Pancreas (tissue), 10 donors: ENCODE measurements around the gene GOLGA1. TPM values are rescaled to one million over a fixed set of nuclear protein-coding genes. Genes with fewer than 3 reads are reported as not detected.

Experiments used
- ATAC-seq, 4 donors: fragments of 200-7000 bp; cut with Tn5 transposase; one replicate each; pipeline versions ENCODE4 v1.8.0 to v1.9.1; 2020; ENCODE audit warnings: mild to moderate bottlenecking in 4 of 4, moderate library complexity in 4 of 4
- DNase-seq, 6 donors: peaks; one replicate each; pipeline ENCODE4 v3.0.0-alpha.2; 2020
- FAIRE-seq: peaks from 2 replicates; lab custom pipeline; 2012; peaks lifted over from hg19 to GRCh38; lab: Jason Lieb, UNC
- H3K27ac ChIP-seq, 4 donors: fragments of 200-600 bp; sonication (generic); 1 replicate in 3 of 4; 2 replicates in 1 of 4; pipeline versions ENCODE4 v1.5.0 to v1.8.0; 2020
- H3K27me3 ChIP-seq, 4 donors: fragments of 200-600 bp; one replicate each; pipeline ENCODE4 v1.8.0; 2021
- H3K36me3 ChIP-seq, 3 donors: fragments of 200-600 bp; sonication (generic) in 1 of 3; one replicate each; pipeline versions ENCODE4 v1.5.0 to v1.8.0; 2020 to 2021
- H3K4me1 ChIP-seq, 3 donors: fragments of 200-600 bp; one replicate each; pipeline ENCODE4 v1.8.0; 2021
- H3K4me3 ChIP-seq, 4 donors: fragments of 200-600 bp; sonication (generic) in 2 of 4; one replicate each; pipeline versions ENCODE4 v1.5.0 to v1.8.0; 2020 to 2021
- H3K9me3 ChIP-seq, 4 donors: fragments of 200-600 bp; one replicate each; pipeline ENCODE4 v1.8.0; 2021
- WGBS, 2 donors: extraction: QIAGEN DNeasy Blood & Tissue Kit; methylation state at CpG; one replicate each; pipeline ENCODE4 v1.1.7; 2013; 5-methylcytosine and 5-hydroxymethylcytosine counted together
- intact Hi-C, 3 donors: fragments of 100-400 bp; cut with DNase I; formaldehyde crosslinking; loops; one replicate each; pipeline versions ENCODE4 v1.11.1 to v1.14.2; 2022
- polyA plus RNA-seq, 2 donors: library from polyadenylated mRNA; stranded (reverse); fragments of 200-250 nt; gene quantifications; one replicate each; pipeline ENCODE4 v1.2.3, GENCODE V29; 2013
- total RNA-seq, 6 donors: library from RNA; stranded (reverse); fragmentation: NEBNext Ultra II Directional in 4 of 6; extraction: Animal tissue kit (Norgen Biotek cat#: 25700) in 4 of 6; gene quantifications; one replicate each; pipeline versions ENCODE4 v1.2.1 to v1.2.4, GENCODE V29; 2021 to 2023
- TF ChIP-seq, protein P1 (sequence below), 4 donors: fragments of 200-600 bp; sonication (generic) in 3 of 4; IDR thresholded peaks; one replicate each; pipeline versions ENCODE4 v1.5.0 to v1.8.0; 2021; ENCODE audit warnings: antibody characterized with exemption in 4 of 4
- donor health status: healthy with polysubstance abuse.
- donor health status: DM: no; HTN: no; CAD: no; lungs with moderate emphysema.
- donor health status: DM: no; HTN: no; CAD: no.
- donor health status: control.
- donor health status: control.
- donor health status: Bipolar disorder and iron deficiency.
- donor health status: DM: yes; HTN: yes; CAD: no.
- donor health status: DM: no; HTN: no; CAD: no.
- donor health status: DM: no; HTN: no; CAD: no.
- donor health status: DM: yes; HTN: yes; CAD: no.

The GOLGA1 gene
- total and polyA plus RNA-seq, 8 donors = 9.0 to 14.7 (median 10.9) TPM

DNA sequence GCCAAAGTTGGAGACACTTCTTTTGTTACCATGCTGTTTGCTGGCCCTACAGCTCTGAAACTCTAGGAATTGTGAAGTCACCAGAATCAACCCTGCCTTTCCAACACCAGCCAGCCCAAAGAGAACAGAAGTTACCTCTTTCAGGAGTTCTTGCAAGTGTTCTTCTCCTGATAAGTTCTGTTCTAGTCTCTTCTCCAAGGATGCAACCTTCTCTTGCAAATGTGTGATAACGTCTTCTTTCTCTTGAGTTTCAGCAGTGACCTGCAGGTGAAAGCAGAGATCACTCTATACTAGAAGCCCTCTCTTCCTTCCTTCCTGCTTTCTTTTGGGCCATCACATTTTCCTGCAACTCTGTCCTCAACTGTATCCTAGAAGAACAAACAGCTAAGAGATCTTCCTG, 29.1 kb downstream of the GOLGA1 start:
- 89 to 94% methylated on average over 1 of the region's 1 CpG for WGBS, 2 donors
- Histone ChIP-seq H3K9me3 (no peaks in the 10 kb centered on the region), H3K27ac (no peak overlapping the region), H3K36me3 (peaks cover 0 to 11% (median 5%) of the 10 kb centered on the region in 3 donors), H3K27me3 (no peaks in the 10 kb centered on the region), H3K4me3 (no peak overlapping the region), H3K4me1 (peaks cover 0 to 17% (median 3%) of the 10 kb centered on the region in 3 donors)
- intact Hi-C loops = no loop called here
- FAIRE-seq = no peak
- TF ChIP-seq, protein P1, sequence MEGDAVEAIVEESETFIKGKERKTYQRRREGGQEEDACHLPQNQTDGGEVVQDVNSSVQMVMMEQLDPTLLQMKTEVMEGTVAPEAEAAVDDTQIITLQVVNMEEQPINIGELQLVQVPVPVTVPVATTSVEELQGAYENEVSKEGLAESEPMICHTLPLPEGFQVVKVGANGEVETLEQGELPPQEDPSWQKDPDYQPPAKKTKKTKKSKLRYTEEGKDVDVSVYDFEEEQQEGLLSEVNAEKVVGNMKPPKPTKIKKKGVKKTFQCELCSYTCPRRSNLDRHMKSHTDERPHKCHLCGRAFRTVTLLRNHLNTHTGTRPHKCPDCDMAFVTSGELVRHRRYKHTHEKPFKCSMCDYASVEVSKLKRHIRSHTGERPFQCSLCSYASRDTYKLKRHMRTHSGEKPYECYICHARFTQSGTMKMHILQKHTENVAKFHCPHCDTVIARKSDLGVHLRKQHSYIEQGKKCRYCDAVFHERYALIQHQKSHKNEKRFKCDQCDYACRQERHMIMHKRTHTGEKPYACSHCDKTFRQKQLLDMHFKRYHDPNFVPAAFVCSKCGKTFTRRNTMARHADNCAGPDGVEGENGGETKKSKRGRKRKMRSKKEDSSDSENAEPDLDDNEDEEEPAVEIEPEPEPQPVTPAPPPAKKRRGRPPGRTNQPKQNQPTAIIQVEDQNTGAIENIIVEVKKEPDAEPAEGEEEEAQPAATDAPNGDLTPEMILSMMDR (IDR thresholded peaks at IDR 0.05) = no peak
- ATAC-seq = no peak
- no peak for DNase-seq

DNA sequence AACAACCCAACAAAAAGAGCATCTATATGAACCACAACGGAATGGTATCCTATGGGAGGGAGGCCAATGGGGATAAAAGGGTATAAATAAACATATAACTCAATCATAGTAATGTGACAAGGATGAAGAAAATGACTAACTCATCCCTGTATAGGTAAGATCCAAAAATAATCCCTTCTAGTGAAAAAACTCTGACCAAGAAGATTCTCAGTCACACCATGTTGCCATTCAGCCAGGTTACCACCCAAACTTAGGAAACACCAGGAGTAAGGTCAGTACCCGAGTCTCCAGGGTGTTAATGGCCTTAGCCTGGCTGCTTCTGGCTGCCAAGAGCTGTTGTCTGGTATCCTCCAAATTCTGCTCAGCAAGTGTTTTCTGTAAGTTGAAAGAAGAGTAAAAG, 32.8 kb downstream of the GOLGA1 start:
- Histone ChIP-seq H3K4me1 (peaks cover 0 to 17% (median 3%) of the 10 kb centered on the region in 3 donors), H3K27ac (no peak overlapping the region), H3K9me3 (no peaks in the 10 kb centered on the region), H3K4me3 (no peak overlapping the region), H3K36me3 (peaks cover 0 to 11% (median 5%) of the 10 kb centered on the region in 3 donors), H3K27me3 (no peaks in the 10 kb centered on the region)
- intact Hi-C loops = no loop called here
- no peak for DNase-seq
- ATAC-seq = peak in 1 of 4 donors; percentile 24
- TF ChIP-seq, protein P1 (IDR thresholded peaks at IDR 0.05) = no peak
- WGBS, 2 donors = 67 to 68% methylated on average over 2 of the region's 2 CpGs
- no peak for FAIRE-seq

DNA sequence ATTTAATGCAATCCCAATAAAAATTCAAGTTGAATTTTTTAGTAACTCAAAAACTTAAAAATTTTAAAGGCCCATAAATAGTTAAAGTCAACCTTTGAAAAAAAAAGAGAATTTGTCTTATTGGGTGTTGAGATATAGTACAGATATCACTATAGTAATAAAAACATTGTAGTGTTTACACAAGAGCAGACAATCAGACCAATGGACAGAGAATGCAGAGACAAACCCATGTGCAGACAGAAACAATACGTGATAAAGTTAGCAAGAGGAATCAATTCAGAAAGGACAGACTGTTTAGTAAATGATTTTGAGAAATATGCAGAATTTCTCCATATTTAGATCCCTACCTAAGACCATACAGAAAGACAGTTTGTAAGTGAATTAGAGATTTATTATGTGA, 33.9 kb downstream of the GOLGA1 start:
- Histone ChIP-seq H3K27ac (no peak overlapping the region), H3K4me3 (no peak overlapping the region), H3K36me3 (peaks cover 0 to 11% (median under 1%) of the 10 kb centered on the region in 3 donors), H3K4me1 (peaks cover 0 to 17% (median 3%) of the 10 kb centered on the region in 3 donors), H3K9me3 (no peaks in the 10 kb centered on the region), H3K27me3 (no peaks in the 10 kb centered on the region)
- TF ChIP-seq, protein P1 (IDR thresholded peaks at IDR 0.05) = no peak
- DNase-seq = no peak
- intact Hi-C loops = no loop called here
- WGBS, 2 donors = 26 to 34% methylated on average over 1 of the region's 1 CpG
- FAIRE-seq = peak; percentile 47
- peak in 2 of 4 donors; percentile 57 to 58 for ATAC-seq

DNA sequence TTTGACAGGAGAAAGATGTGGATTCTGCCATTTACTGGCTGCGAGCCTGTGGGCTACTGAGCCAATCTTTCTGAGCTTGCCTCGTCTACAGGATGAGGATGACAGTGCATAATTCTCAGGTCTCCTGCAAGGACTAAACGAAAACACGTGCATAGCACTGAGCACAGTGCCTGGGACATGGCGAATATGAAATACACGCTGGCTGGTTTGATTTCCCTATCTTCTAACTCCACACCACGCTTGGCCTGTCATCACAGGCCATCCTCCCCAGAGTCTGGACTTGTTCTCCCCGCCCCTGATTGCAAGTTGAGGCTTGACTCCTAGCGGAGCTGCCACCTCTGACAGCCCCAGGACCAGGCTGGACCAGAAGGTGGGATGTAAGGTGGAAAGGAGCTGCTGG, 41.0 kb downstream of the GOLGA1 start:
- intact Hi-C loops = no loop called here
- peaks cover 0 to 34% (median 18%) of the 10 kb centered on the region in 3 donors for H3K36me3 ChIP-seq
- WGBS, 2 donors = 94 to 97% methylated on average over 9 of the region's 9 CpGs
- H3K9me3 ChIP-seq = no peaks in the 10 kb centered on the region
- H3K27me3 ChIP-seq = no peaks in the 10 kb centered on the region
- no peak overlapping the region for H3K4me3 ChIP-seq
- TF ChIP-seq, protein P1 (IDR thresholded peaks at IDR 0.05) = no peak
- no peaks in the 10 kb centered on the region for H3K4me1 ChIP-seq
- ATAC-seq (no peak), DNase-seq (no peak), FAIRE-seq (no peak)
- H3K27ac ChIP-seq = no peak overlapping the region

DNA sequence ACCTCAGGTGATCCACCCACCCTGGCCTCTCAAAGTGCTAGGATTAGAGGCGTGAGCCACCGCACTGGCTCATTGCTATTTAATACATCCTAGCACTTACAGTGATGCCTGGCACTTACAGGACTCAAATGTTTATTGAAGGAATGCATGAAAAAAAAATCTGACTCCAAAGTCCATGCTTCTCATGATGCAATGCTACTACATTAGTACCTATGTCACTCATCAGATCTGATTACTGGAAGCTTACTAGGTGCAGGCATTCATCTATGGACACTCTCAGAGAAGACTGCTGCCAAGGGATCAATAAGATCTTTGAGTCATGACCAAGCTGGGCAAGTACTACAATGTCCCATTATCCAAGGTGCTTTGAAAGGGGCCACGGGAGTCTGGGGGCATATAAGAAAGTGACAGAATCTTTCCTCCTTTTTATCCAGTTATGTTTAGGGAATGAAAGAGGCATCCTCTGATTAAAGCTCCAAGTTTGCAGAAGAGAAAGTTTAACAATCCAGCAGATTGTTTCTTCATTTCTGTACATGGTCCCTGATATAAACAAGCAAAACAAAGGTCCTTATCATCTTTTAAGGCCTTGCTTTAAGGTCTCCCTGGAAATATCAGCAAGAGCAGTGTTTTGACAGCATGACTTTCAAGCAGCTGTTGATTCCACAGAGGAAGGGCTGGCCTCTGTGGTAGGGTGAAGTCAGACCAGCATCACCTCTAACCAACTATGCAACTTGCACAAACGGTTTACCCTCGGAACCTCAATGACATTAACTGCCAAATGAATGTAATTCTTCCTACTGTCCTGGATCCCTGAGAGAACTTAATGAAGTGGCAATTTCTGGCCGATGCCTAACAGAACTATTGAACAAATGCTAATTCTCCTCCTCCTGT, 43.1 kb downstream of the GOLGA1 start:
- intact Hi-C loops = no loop called here
- no peak for ATAC-seq
- WGBS, 2 donors = 87 to 89% methylated on average over 6 of the region's 6 CpGs
- H3K27ac ChIP-seq = no peak overlapping the region
- H3K4me3 ChIP-seq = no peak overlapping the region
- H3K27me3 ChIP-seq = no peaks in the 10 kb centered on the region
- no peak for DNase-seq
- H3K9me3 ChIP-seq = no peaks in the 10 kb centered on the region
- H3K4me1 ChIP-seq = no peaks in the 10 kb centered on the region
- FAIRE-seq = no peak
- peaks cover 0 to 40% (median 18%) of the 10 kb centered on the region in 3 donors for H3K36me3 ChIP-seq
- TF ChIP-seq, protein P1 (IDR thresholded peaks at IDR 0.05) = no peak
